H1 (cell line): ENCODE measurements around the gene CSF1. TPM values are rescaled to one million over a fixed set of nuclear protein-coding genes. Genes with fewer than 3 reads are reported as not detected.
A peak's percentile ranks its signal among the peaks of the same experiment; 100 is the strongest.

ENCODE experiments used
- ATF2 ChIP-seq: IDR thresholded peaks from 2 replicates; pipeline ENCODE4 v1.6.1; 2012; ENCODE audit warnings: low read length, inconsistent platforms
- CBX5 ChIP-seq: fragments of 300-800, 300-1000 bp; sonication (generic); IDR thresholded peaks from 2 replicates; pipeline ENCODE4 v1.7.1; 2016; ENCODE audit warnings: antibody characterized with exemption, low read length, low read depth
- EGR1 ChIP-seq: IDR thresholded peaks from 2 replicates; pipeline ENCODE4 v1.6.1; 2011; ENCODE audit warnings: low read depth, low read length, borderline replicate concordance
- EP300 ChIP-seq, 2 experiments: IDR thresholded peaks; 1 replicate in 1 of 2; 2 replicates in 1 of 2; pipeline ENCODE4 v1.6.1; 2011 to 2012; ENCODE audit warnings: low read depth in 2 of 2, low read length in 2 of 2, mild to moderate bottlenecking in 2 of 2, borderline replicate concordance in 1 of 2, inconsistent platforms in 1 of 2, moderate library complexity in 1 of 2
- EZH2 ChIP-seq: fragments of 200-600 bp; sonication (generic); IDR thresholded peaks from 2 replicates; pipeline ENCODE4 v1.7.1; 2012; ENCODE audit warnings: low read depth, mild to moderate bottlenecking, moderate library complexity, low read length, inconsistent platforms; ENCODE audit not compliant: severe bottlenecking
- HDAC2 ChIP-seq, 2 experiments: fragments of 300-600 bp in 1 of 2; sonication (generic) in 1 of 2; IDR thresholded peaks; 2 replicates each; pipeline ENCODE4 v1.6.1; 2011 to 2012; ENCODE audit warnings: low read depth in 2 of 2, low read length in 2 of 2, mild to moderate bottlenecking in 2 of 2, moderate library complexity in 2 of 2, borderline replicate concordance in 1 of 2, inconsistent platforms in 1 of 2
- HDAC6 ChIP-seq: IDR thresholded peaks from one replicate; pipeline ENCODE4 v1.7.1; 2012; ENCODE audit warnings: low read depth, mild to moderate bottlenecking, inconsistent platforms, low read length, moderate library complexity
- JUND ChIP-seq: IDR thresholded peaks from 2 replicates; pipeline ENCODE4 v1.6.1; 2011; ENCODE audit warnings: mild to moderate bottlenecking, improper control_type of control experiment, low read length
- KDM5A ChIP-seq: fragments of 200-600 bp; IDR thresholded peaks from 2 replicates; pipeline ENCODE4 v1.7.1; 2012; ENCODE audit warnings: mild to moderate bottlenecking, low read length, inconsistent platforms, mixed read lengths
- RXRA ChIP-seq: IDR thresholded peaks from 2 replicates; pipeline ENCODE4 v1.6.1; 2011; ENCODE audit warnings: low read depth, mild to moderate bottlenecking, low read length, moderate library complexity; ENCODE audit not compliant: insufficient read depth
- SIN3A ChIP-seq, 2 experiments: IDR thresholded peaks in 1 of 2; conservative IDR thresholded peaks in 1 of 2; 2 replicates each; pipeline ENCODE4 v1.6.1; 2011 to 2012; ENCODE audit warnings: low read length in 2 of 2, improper control_type of control experiment in 1 of 2, low read depth in 1 of 2, mild to moderate bottlenecking in 1 of 2
- SIX5 ChIP-seq: IDR thresholded peaks from 2 replicates; pipeline ENCODE4 v1.6.1; 2011; ENCODE audit warnings: mild to moderate bottlenecking, low read depth, low read length
- SP1 ChIP-seq: IDR thresholded peaks from 2 replicates; pipeline ENCODE4 v1.6.1; 2011; ENCODE audit warnings: low read depth, low read length
- SRF ChIP-seq: IDR thresholded peaks from 2 replicates; pipeline ENCODE4 v1.6.1; 2011; ENCODE audit warnings: mild to moderate bottlenecking, low read depth, low read length, moderate library complexity
- polyA plus RNA-seq, 7 experiments: library from polyadenylated mRNA; depleted of rRNA in 3 of 7; stranded (reverse) in 5 of 7; unstranded in 2 of 7; fragments of >200 nt in 5 of 7; fragments of 200-250 nt in 2 of 7; gene quantifications; 1 replicate in 5 of 7; 2 replicates in 1 of 7; 4 replicates in 1 of 7; pipeline versions ENCODE4 v1.2.1 to v1.2.3, GENCODE V29; 2011 to 2013; ENCODE audit warnings: missing spikeins in 2 of 7, mixed read lengths in 2 of 7
- total RNA-seq: library from RNA; stranded (reverse); fragmentation: NEBNext Ultra II Directional; extraction: Animal tissue kit (Norgen Biotek cat#: 25700); gene quantifications from 2 replicates; pipeline ENCODE4 v1.2.1, GENCODE V29; 2021
- TF ChIP-seq, protein P1 (sequence below): IDR thresholded peaks from 2 replicates; pipeline ENCODE4 v1.6.1; 2011; ENCODE audit warnings: low read length, improper control_type of control experiment

Gene CSF1
- total and polyA plus RNA-seq, 2 of the 8 experiments (the other 6 are each of a cell fraction or from before 2014, with no cell fraction given): 3.3 to 5.4 TPM

GRCh38 chr1:109959974-109960744 lies 49.5 kb downstream of the CSF1 start (continued):
- TF ChIP-seq HDAC2 (IDR thresholded peaks at IDR 0.05; ENCODE audit: borderline replicate concordance in 1 of 2, low read depth in 2 of 2, low read length in 2 of 2) (0 out of 4 replicates have a peak, but pooled peaks of 1 of the 2 experiments have one; percentile 67), RXRA (peak; percentile 80; the same call in 1 of the 2 replicates), EP300 (IDR thresholded peaks at IDR 0.05; ENCODE audit: borderline replicate concordance in 1 of 2, low read depth in 2 of 2, low read length in 2 of 2) (0 out of 3 replicates have a peak, but pooled peaks of 1 of the 2 experiments have one; percentile 33), ATF2 (no peak), CBX5 (no peak), SIN3A (conservative IDR thresholded peaks at IDR 0.05 in 1 of 2, IDR thresholded peaks at IDR 0.05 in 1 of 2; ENCODE audit: low read depth in 1 of 2, low read length in 2 of 2) (no peak), JUND (no peak), SRF (no peak), EGR1 (no peak), EZH2 (no peak), HDAC6 (no peak), KDM5A (no peak), SP1 (no peak; the same call in 1 of the 2 replicates), SIX5 (no peak)
- TF ChIP-seq, protein P1, sequence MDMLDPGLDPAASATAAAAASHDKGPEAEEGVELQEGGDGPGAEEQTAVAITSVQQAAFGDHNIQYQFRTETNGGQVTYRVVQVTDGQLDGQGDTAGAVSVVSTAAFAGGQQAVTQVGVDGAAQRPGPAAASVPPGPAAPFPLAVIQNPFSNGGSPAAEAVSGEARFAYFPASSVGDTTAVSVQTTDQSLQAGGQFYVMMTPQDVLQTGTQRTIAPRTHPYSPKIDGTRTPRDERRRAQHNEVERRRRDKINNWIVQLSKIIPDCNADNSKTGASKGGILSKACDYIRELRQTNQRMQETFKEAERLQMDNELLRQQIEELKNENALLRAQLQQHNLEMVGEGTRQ: no peak
